Suprapubic skin (tissue), 3 donors: ENCODE results near the gene C2CD2L.

ENCODE experiments used
- CTCF ChIP-seq, 2 donors: fragments of 200-600 bp in 1 of 2; fragments of 450-650 bp in 1 of 2; sonication (generic) in 1 of 2; IDR thresholded peaks; one replicate each; pipeline ENCODE4 v1.5.1; 2016 to 2019; ENCODE audit warnings: antibody characterized with exemption in 2 of 2, mild to moderate bottlenecking in 1 of 2, moderate library complexity in 1 of 2
- EP300 ChIP-seq: sonication (generic); formaldehyde crosslinking; IDR thresholded peaks from one replicate; pipeline ENCODE4 v1.6.1; 2017; ENCODE audit warnings: antibody characterized with exemption
- POLR2A ChIP-seq, 2 donors: fragments of 450-650 bp; IDR thresholded peaks; one replicate each; pipeline ENCODE4 v1.6.1; 2017; ENCODE audit warnings: antibody characterized with exemption in 2 of 2, mild to moderate bottlenecking in 2 of 2, moderate library complexity in 2 of 2

- TF ChIP-seq CTCF (IDR thresholded peaks at IDR 0.05): no peak
- no peak for TF ChIP-seq POLR2A (IDR thresholded peaks at IDR 0.05)
- TF ChIP-seq EP300: no peak
These were observed 3.4 kb upstream of the C2CD2L start for GRCh38 chr11:119103793-119104192.
